GM12878 (cell line): ENCODE data around the gene PDCD6IP.

ENCODE experiments used
- GABPA ChIP-seq: IDR thresholded peaks from 2 replicates; pipeline ENCODE4 v1.6.1; 2014; ENCODE audit warnings: antibody characterized with exemption, low read depth, mild to moderate bottlenecking, inconsistent platforms
- HDAC6 ChIP-seq: fragments of 200-600 bp; sonication (generic); IDR thresholded peaks from one replicate; pipeline ENCODE4 v1.8.0; 2017; ENCODE audit warnings: antibody characterized with exemption; ENCODE audit not compliant: unreplicated experiment
- POLR2A ChIP-seq: IDR thresholded peaks from 2 replicates; pipeline ENCODE4 v1.6.1; 2011; ENCODE audit warnings: low read depth, mild to moderate bottlenecking, low read length
- TF ChIP-seq, protein P1 (sequence below): fragments of 450-650 bp; IDR thresholded peaks from 2 replicates; pipeline ENCODE4 v1.6.1; 2017; ENCODE audit warnings: antibody characterized with exemption, mild to moderate bottlenecking, moderate library complexity
- TF ChIP-seq, protein P2 (sequence below), 3 experiments: IDR thresholded peaks in 2 of 3; conservative IDR thresholded peaks in 1 of 3; 2 replicates each; pipeline ENCODE4 v1.5.1; 2011; ENCODE audit warnings: low read depth in 3 of 3, low read length in 3 of 3, mild to moderate bottlenecking in 3 of 3, control low read depth in 2 of 3, moderate library complexity in 2 of 3, inconsistent platforms in 1 of 3, mixed read lengths in 1 of 3; ENCODE audit not compliant: control insufficient read depth in 2 of 3, insufficient read depth in 1 of 3; ENCODE audit errors: extremely low read depth in 1 of 3

DNA sequence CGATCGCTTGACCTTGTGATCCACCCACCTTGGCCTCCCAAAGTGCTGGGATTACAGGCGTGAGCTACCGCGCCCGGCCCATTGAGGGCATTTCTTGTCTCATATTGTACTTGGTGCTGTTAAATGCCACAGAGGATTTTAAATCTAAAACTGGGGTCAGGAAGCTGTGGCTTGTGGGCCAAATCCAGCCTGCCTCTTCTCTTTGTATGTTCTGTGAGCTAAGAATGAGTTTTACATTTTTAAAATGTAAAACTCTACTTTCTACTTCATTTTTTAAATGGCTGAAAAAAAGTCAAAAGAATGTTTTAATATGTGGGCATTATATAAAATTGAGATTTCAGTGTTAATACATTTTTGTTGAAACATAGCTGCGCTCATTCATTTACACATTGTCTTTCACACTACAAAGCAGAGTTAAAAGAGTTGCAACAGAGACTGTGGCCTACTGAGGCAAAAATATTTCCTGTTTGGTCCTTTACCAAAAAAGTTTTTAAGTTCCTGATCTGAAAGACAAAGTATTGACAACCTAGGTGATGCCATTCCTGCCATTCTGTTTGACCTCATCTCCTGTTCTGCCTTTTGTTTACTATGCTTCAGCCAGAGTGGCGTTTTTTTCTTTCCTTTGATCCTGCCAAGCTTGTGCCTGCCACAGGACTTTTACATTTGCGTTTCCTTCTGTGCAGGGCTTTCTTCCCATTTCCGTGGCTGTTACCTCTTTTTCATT lies 50.4 kb downstream of the PDCD6IP start:
- no peak for TF ChIP-seq GABPA
- TF ChIP-seq, protein P1, sequence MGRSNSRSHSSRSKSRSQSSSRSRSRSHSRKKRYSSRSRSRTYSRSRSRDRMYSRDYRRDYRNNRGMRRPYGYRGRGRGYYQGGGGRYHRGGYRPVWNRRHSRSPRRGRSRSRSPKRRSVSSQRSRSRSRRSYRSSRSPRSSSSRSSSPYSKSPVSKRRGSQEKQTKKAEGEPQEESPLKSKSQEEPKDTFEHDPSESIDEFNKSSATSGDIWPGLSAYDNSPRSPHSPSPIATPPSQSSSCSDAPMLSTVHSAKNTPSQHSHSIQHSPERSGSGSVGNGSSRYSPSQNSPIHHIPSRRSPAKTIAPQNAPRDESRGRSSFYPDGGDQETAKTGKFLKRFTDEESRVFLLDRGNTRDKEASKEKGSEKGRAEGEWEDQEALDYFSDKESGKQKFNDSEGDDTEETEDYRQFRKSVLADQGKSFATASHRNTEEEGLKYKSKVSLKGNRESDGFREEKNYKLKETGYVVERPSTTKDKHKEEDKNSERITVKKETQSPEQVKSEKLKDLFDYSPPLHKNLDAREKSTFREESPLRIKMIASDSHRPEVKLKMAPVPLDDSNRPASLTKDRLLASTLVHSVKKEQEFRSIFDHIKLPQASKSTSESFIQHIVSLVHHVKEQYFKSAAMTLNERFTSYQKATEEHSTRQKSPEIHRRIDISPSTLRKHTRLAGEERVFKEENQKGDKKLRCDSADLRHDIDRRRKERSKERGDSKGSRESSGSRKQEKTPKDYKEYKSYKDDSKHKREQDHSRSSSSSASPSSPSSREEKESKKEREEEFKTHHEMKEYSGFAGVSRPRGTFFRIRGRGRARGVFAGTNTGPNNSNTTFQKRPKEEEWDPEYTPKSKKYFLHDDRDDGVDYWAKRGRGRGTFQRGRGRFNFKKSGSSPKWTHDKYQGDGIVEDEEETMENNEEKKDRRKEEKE = no peak
- no peak for TF ChIP-seq HDAC6
- TF ChIP-seq, protein P2, sequence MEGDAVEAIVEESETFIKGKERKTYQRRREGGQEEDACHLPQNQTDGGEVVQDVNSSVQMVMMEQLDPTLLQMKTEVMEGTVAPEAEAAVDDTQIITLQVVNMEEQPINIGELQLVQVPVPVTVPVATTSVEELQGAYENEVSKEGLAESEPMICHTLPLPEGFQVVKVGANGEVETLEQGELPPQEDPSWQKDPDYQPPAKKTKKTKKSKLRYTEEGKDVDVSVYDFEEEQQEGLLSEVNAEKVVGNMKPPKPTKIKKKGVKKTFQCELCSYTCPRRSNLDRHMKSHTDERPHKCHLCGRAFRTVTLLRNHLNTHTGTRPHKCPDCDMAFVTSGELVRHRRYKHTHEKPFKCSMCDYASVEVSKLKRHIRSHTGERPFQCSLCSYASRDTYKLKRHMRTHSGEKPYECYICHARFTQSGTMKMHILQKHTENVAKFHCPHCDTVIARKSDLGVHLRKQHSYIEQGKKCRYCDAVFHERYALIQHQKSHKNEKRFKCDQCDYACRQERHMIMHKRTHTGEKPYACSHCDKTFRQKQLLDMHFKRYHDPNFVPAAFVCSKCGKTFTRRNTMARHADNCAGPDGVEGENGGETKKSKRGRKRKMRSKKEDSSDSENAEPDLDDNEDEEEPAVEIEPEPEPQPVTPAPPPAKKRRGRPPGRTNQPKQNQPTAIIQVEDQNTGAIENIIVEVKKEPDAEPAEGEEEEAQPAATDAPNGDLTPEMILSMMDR (IDR thresholded peaks at IDR 0.05 in 2 of 3, conservative IDR thresholded peaks at IDR 0.05 in 1 of 3; ENCODE audit: control insufficient read depth in 2 of 3, extremely low read depth in 1 of 3, insufficient read depth in 1 of 3, low read depth in 3 of 3, low read length in 3 of 3) = no peak
- no peak for TF ChIP-seq POLR2A
